ENCODE data around the gene IGFL2. TPM values are rescaled to one million over a fixed set of nuclear protein-coding genes. Genes with fewer than 3 reads are reported as not detected.
A peak's percentile ranks its signal among the peaks of the same experiment; 100 is the strongest.
"Not testable (repeated sequence)": the region's sequence is repeated elsewhere in the genome, so short reads cannot be mapped to it uniquely, and the experiment has no call there.

The IGFL2 gene
- not detected in 2 replicates for total RNA-seq (2014; rRNA removed; shearing (Covaris generic))

GRCh38 chr19:46147791-46148288, at the start of gene IGFL2:
TSS of gene IGFL2 (plus strand) at chr19:46148238. CDS start at chr19:46148279, 41 bp downstream.
- peak; percentile 8 for DNase-seq (ENCODE audit: low read depth)

- DNase-seq (ENCODE audit: low read depth) = no peak
These were observed 47.7 kb upstream of the IGFL2 start for GRCh38 chr19:46100344-46100743.

GRCh38 chr19:46101293-46101692, 46.7 kb upstream of the IGFL2 start:
- no peak for DNase-seq (ENCODE audit: low read depth)

GRCh38 chr19:46102333-46102732, 45.7 kb upstream of the IGFL2 start:
- not testable (repeated sequence) for DNase-seq (ENCODE audit: low read depth)

GRCh38 chr19:46107371-46107770, 40.7 kb upstream of the IGFL2 start:
- peak; percentile 49 for DNase-seq (ENCODE audit: low read depth)

- no peak for DNase-seq (ENCODE audit: low read depth)
These were observed 38.2 kb upstream of the IGFL2 start for GRCh38 chr19:46109876-46110275.

GRCh38 chr19:46111376-46111775, 36.7 kb upstream of the IGFL2 start:
- DNase-seq (ENCODE audit: low read depth) = no peak

- DNase-seq (ENCODE audit: low read depth) = no peak
These were observed 35.5 kb upstream of the IGFL2 start for GRCh38 chr19:46112527-46112926.

- DNase-seq (ENCODE audit: low read depth) = no peak
These were observed 34.3 kb upstream of the IGFL2 start for GRCh38 chr19:46113726-46114125.

GRCh38 chr19:46115396-46116106, 32.5 kb upstream of the IGFL2 start:
- DNase-seq (ENCODE audit: low read depth) = peak; percentile 88

- DNase-seq (ENCODE audit: low read depth) = no peak
These were observed 31.9 kb upstream of the IGFL2 start for GRCh38 chr19:46116121-46116520.

GRCh38 chr19:46118136-46118535, 29.9 kb upstream of the IGFL2 start:
- no peak for DNase-seq (ENCODE audit: low read depth)

GRCh38 chr19:46124638-46125115, 23.4 kb upstream of the IGFL2 start, which contains the start of gene IGFL3:
TSS of gene IGFL3 (minus strand) at chr19:46124688. CDS start at chr19:46124649, 39 bp downstream.
- peak; percentile 21 for DNase-seq (ENCODE audit: low read depth)

GRCh38 chr19:46125447-46125846, 22.6 kb upstream of the IGFL2 start:
- no peak for DNase-seq (ENCODE audit: low read depth)

- DNase-seq (ENCODE audit: low read depth) = no peak
These were observed 21.9 kb upstream of the IGFL2 start for GRCh38 chr19:46126086-46126580.

- no peak for DNase-seq (ENCODE audit: low read depth)
These were observed 16.4 kb upstream of the IGFL2 start for GRCh38 chr19:46131485-46132143.

GRCh38 chr19:46132508-46133100, 15.4 kb upstream of the IGFL2 start:
- no peak for DNase-seq (ENCODE audit: low read depth)

- DNase-seq (ENCODE audit: low read depth) = peak; percentile 93
These were observed 14.9 kb upstream of the IGFL2 start for GRCh38 chr19:46133101-46133627.

GRCh38 chr19:46133777-46134241, 14.2 kb upstream of the IGFL2 start:
- peak; percentile 9 for DNase-seq (ENCODE audit: low read depth)

- no peak for DNase-seq (ENCODE audit: low read depth)
These were observed 13.5 kb upstream of the IGFL2 start for GRCh38 chr19:46134527-46134926.

GRCh38 chr19:46137915-46138473, 10.0 kb upstream of the IGFL2 start:
- DNase-seq (ENCODE audit: low read depth) = no peak

GRCh38 chr19:46141421-46141820, 6.6 kb upstream of the IGFL2 start:
- no peak for DNase-seq (ENCODE audit: low read depth)

Measured in M059J (cell line).